ENCODE data around the gene FAM124B. TPM values are rescaled to one million over a fixed set of nuclear protein-coding genes. Genes with fewer than 3 reads are reported as not detected.

Gene FAM124B
- total and polyA plus RNA-seq, 2 donors = 1.4 to 2.0 TPM

GRCh38 chr2:224334726-224335125, 67.2 kb downstream of the FAM124B start:
- Histone ChIP-seq H3K4me1 (ENCODE audit: control insufficient read depth in 2 of 2, insufficient read depth in 2 of 2, low read length in 2 of 2) (no peaks in the 10 kb centered on the region), H3K36me3 (ENCODE audit: control insufficient read depth in 2 of 2, insufficient read depth in 2 of 2, low read length in 1 of 2) (no peaks in the 10 kb centered on the region), H3K9me3 (ENCODE audit: control insufficient read depth in 2 of 2, insufficient read depth in 1 of 2, low read length in 1 of 2) (no peaks in the 10 kb centered on the region), H3K27ac (ENCODE audit: low read depth in 1 of 2, low read length in 1 of 2) (no peak overlapping the region), H3K27me3 (ENCODE audit: control insufficient read depth in 2 of 2, insufficient read depth in 1 of 2, low read length in 1 of 2) (no peaks in the 10 kb centered on the region), H3K4me3 (ENCODE audit: low read length in 2 of 2) (no peak overlapping the region)
- no peak for DNase-seq (ENCODE audit: low read depth in 6 of 9, low spot score in 9 of 9)
- 89% methylated on average over 2 of the region's 2 CpGs for WGBS

GRCh38 chr2:224333726-224334482, 68.0 kb downstream of the FAM124B start:
- 91% methylated on average over 6 of the region's 6 CpGs for WGBS
- no peaks in the 10 kb centered on the region for H3K27me3 ChIP-seq (ENCODE audit: control insufficient read depth in 2 of 2, insufficient read depth in 1 of 2, low read length in 1 of 2)
- no peaks in the 10 kb centered on the region for H3K9me3 ChIP-seq (ENCODE audit: control insufficient read depth in 2 of 2, insufficient read depth in 1 of 2, low read length in 1 of 2)
- no peaks in the 10 kb centered on the region for H3K36me3 ChIP-seq (ENCODE audit: control insufficient read depth in 2 of 2, insufficient read depth in 2 of 2, low read length in 1 of 2)
- H3K4me3 ChIP-seq (ENCODE audit: low read length in 2 of 2) = no peak overlapping the region
- H3K27ac ChIP-seq (ENCODE audit: low read depth in 1 of 2, low read length in 1 of 2) = no peak overlapping the region
- DNase-seq (ENCODE audit: low read depth in 6 of 9, low spot score in 9 of 9) = no peak
- H3K4me1 ChIP-seq (ENCODE audit: control insufficient read depth in 2 of 2, insufficient read depth in 2 of 2, low read length in 2 of 2) = no peaks in the 10 kb centered on the region

GRCh38 chr2:224331698-224332097, 70.2 kb downstream of the FAM124B start:
- no peaks in the 10 kb centered on the region for H3K4me1 ChIP-seq (ENCODE audit: control insufficient read depth in 2 of 2, insufficient read depth in 2 of 2, low read length in 2 of 2)
- H3K27me3 ChIP-seq (ENCODE audit: control insufficient read depth in 2 of 2, insufficient read depth in 1 of 2, low read length in 1 of 2) = no peaks in the 10 kb centered on the region
- H3K36me3 ChIP-seq (ENCODE audit: control insufficient read depth in 2 of 2, insufficient read depth in 2 of 2, low read length in 1 of 2) = no peaks in the 10 kb centered on the region
- H3K4me3 ChIP-seq (ENCODE audit: low read length in 2 of 2) = no peak overlapping the region
- 94% methylated on average over 8 of the region's 8 CpGs for WGBS
- no peak for DNase-seq (ENCODE audit: low read depth in 6 of 9, low spot score in 9 of 9)
- no peaks in the 10 kb centered on the region for H3K9me3 ChIP-seq (ENCODE audit: control insufficient read depth in 2 of 2, insufficient read depth in 1 of 2, low read length in 1 of 2)
- H3K27ac ChIP-seq (ENCODE audit: low read depth in 1 of 2, low read length in 1 of 2) = no peak overlapping the region

- no peaks in the 10 kb centered on the region for H3K4me1 ChIP-seq (ENCODE audit: control insufficient read depth in 2 of 2, insufficient read depth in 2 of 2, low read length in 2 of 2)
- no peaks in the 10 kb centered on the region for H3K9me3 ChIP-seq (ENCODE audit: control insufficient read depth in 2 of 2, insufficient read depth in 1 of 2, low read length in 1 of 2)
- H3K27me3 ChIP-seq (ENCODE audit: control insufficient read depth in 2 of 2, insufficient read depth in 1 of 2, low read length in 1 of 2) = no peaks in the 10 kb centered on the region
- WGBS = 93% methylated on average over 3 of the region's 3 CpGs
- DNase-seq (ENCODE audit: low read depth in 6 of 9, low spot score in 9 of 9) = no peak
- no peak overlapping the region for H3K4me3 ChIP-seq (ENCODE audit: low read length in 2 of 2)
- H3K36me3 ChIP-seq (ENCODE audit: control insufficient read depth in 2 of 2, insufficient read depth in 2 of 2, low read length in 1 of 2) = no peaks in the 10 kb centered on the region
- no peak overlapping the region for H3K27ac ChIP-seq (ENCODE audit: low read depth in 1 of 2, low read length in 1 of 2)
Observed at GRCh38 chr2:224328798-224329197, 73.1 kb downstream of the FAM124B start.

Other genes starting within 250 kb of the FAM124B start
- 67.3 TPM for gene CUL3, start 183.3 kb upstream of the FAM124B start, total RNA-seq
- gene CUL3, start 183.3 kb upstream of the FAM124B start, polyA plus RNA-seq = 134 TPM

Measured in thymus (tissue), 11 donors.